GM23338 (cell line): ENCODE data around the gene POU2F3. TPM values are rescaled to one million over a fixed set of nuclear protein-coding genes. Genes with fewer than 3 reads are reported as not detected.

ENCODE experiments used
- ATAC-seq: fragments of 200-7000 bp; cut with Tn5 transposase; 3 replicates; pipeline ENCODE4 v1.9.1; 2020
- DNase-seq: peaks from one replicate; pipeline ENCODE4 v3.0.0-alpha.2; 2015; ENCODE audit warnings: low spot score
- H2AFZ ChIP-seq: fragments of 200-600 bp; sonication (generic); 2 replicates; pipeline ENCODE4 v1.8.0; 2016; ENCODE audit warnings: antibody characterized with exemption, mild to moderate bottlenecking, moderate library complexity
- H3F3A ChIP-seq: fragments of 200-600 bp; sonication (generic); replicated peaks from 2 replicates; pipeline ENCODE4 v1.8.0; 2017; ENCODE audit warnings: antibody characterized with exemption, mixed run types, low read depth
- H3K27ac ChIP-seq: fragments of 200-600 bp; sonication (generic); 2 replicates; pipeline ENCODE4 v1.6.1; 2016; ENCODE audit warnings: low read depth
- H3K27me3 ChIP-seq: fragments of 200-600 bp; sonication (generic); 2 replicates; pipeline ENCODE4 v1.8.0; 2016; ENCODE audit warnings: mild to moderate bottlenecking, mixed run types, moderate library complexity; ENCODE audit not compliant: insufficient read depth
- H3K36me3 ChIP-seq: fragments of 200-600 bp; sonication (generic); 2 replicates; pipeline ENCODE4 v1.8.0; 2016; ENCODE audit warnings: mild to moderate bottlenecking; ENCODE audit not compliant: insufficient read depth
- H3K4me1 ChIP-seq: fragments of 200-600 bp; sonication (generic); 2 replicates; pipeline ENCODE4 v1.8.0; 2016; ENCODE audit warnings: mild to moderate bottlenecking, moderate library complexity; ENCODE audit not compliant: insufficient read depth
- H3K4me2 ChIP-seq: fragments of 200-600 bp; sonication (generic); 2 replicates; pipeline ENCODE4 v1.7.1; 2017; ENCODE audit warnings: mixed run types
- H3K4me3 ChIP-seq: fragments of 200-600 bp; sonication (generic); 2 replicates; pipeline ENCODE4 v1.6.1; 2016; ENCODE audit warnings: mixed run types
- H3K79me2 ChIP-seq: fragments of 200-600 bp; sonication (generic); replicated peaks from 2 replicates; pipeline ENCODE4 v1.8.0; 2017; ENCODE audit warnings: mild to moderate bottlenecking; ENCODE audit not compliant: insufficient read depth
- H3K9me2 ChIP-seq: fragments of 200-600 bp; sonication (generic); 2 replicates; pipeline ENCODE4 v1.8.0; 2017; ENCODE audit not compliant: insufficient read depth
- H4K20me1 ChIP-seq: fragments of 200-600 bp; sonication (generic); replicated peaks from 2 replicates; pipeline ENCODE4 v1.8.0; 2017; ENCODE audit warnings: mild to moderate bottlenecking; ENCODE audit not compliant: insufficient read depth
- H3K27ac Mint-ChIP-seq: 2 replicates; pipeline ENCODE4 v1.8.0; 2020; ENCODE audit warnings: inconsistent platforms, mild to moderate bottlenecking, moderate library complexity, mixed read lengths
- H3K27me3 Mint-ChIP-seq: 3 replicates; pipeline ENCODE4 v1.8.0; 2022; ENCODE audit warnings: low read depth, mild to moderate bottlenecking, moderate library complexity, mixed read lengths, inconsistent platforms; ENCODE audit not compliant: insufficient read depth, poor library complexity
- H3K36me3 Mint-ChIP-seq: 3 replicates; pipeline ENCODE4 v1.8.0; 2021; ENCODE audit warnings: low read depth, mild to moderate bottlenecking, inconsistent platforms, moderate library complexity, mixed read lengths
- H3K4me1 Mint-ChIP-seq: 3 replicates; pipeline ENCODE4 v1.8.0; 2020; ENCODE audit warnings: mild to moderate bottlenecking, inconsistent platforms, mixed read lengths
- H3K4me3 Mint-ChIP-seq: 3 replicates; pipeline ENCODE4 v1.8.0; 2021; ENCODE audit warnings: moderate library complexity, mild to moderate bottlenecking, inconsistent platforms, mixed read lengths
- H3K9me3 Mint-ChIP-seq: 3 replicates; pipeline ENCODE4 v1.8.0; 2020; ENCODE audit warnings: moderate library complexity, mild to moderate bottlenecking, inconsistent platforms, mixed read lengths
- CTCF ChIP-seq, 2 experiments: fragments of 200-600 bp in 1 of 2; sonication (generic) in 1 of 2; conservative IDR thresholded peaks; 2 replicates each; pipeline versions ENCODE4 v1.5.1 to v1.6.1; 2016 to 2017; ENCODE audit warnings: antibody characterized with exemption in 2 of 2, low read depth in 2 of 2, mild to moderate bottlenecking in 2 of 2, moderate library complexity in 1 of 2
- ETS1 ChIP-seq: IDR thresholded peaks from 2 replicates; pipeline ENCODE4 v1.6.1; 2016; ENCODE audit warnings: antibody characterized with exemption
- EZH2 ChIP-seq: fragments of 200-600 bp; sonication (generic); IDR thresholded peaks from one replicate; pipeline ENCODE4 v1.8.0; 2017; ENCODE audit warnings: antibody characterized with exemption, mild to moderate bottlenecking, low read depth; ENCODE audit not compliant: unreplicated experiment
- POLR2AphosphoS5 ChIP-seq: IDR thresholded peaks from 2 replicates; pipeline ENCODE4 v1.6.1; 2016; ENCODE audit warnings: antibody characterized with exemption, low read depth
- STAT1 ChIP-seq: IDR thresholded peaks from one replicate; pipeline ENCODE4 v1.6.1; 2016; ENCODE audit warnings: antibody characterized with exemption; ENCODE audit not compliant: unreplicated experiment
- ZNF462 ChIP-seq: fragments of 250-450 bp; sonication (Bioruptor Pico); IDR thresholded peaks from 2 replicates; pipeline ENCODE4 v1.5.0; 2020; ENCODE audit warnings: mild to moderate bottlenecking, moderate library complexity
- polyA plus RNA-seq: library from polyadenylated mRNA; unstranded; fragments of >200 nt; fragmentation: Nextera tagmentation; extraction: Ambion mirVana; gene quantifications from 2 replicates; pipeline ENCODE4 v1.2.1, GENCODE V29; 2016
- total RNA-seq: library from RNA; depleted of rRNA; stranded (reverse); fragments of >200 nt; shearing (Covaris generic); gene quantifications from 2 replicates; pipeline ENCODE4 v1.2.3, GENCODE V29; 2014

The POU2F3 gene
- total and polyA plus RNA-seq, 2 experiments from 2014 or later = 0.45 to 0.79 TPM

GRCh38 chr11:120307476-120307875 is 67.5 kb downstream of the POU2F3 start:
- no peak for ATAC-seq
- H3K4me2 ChIP-seq = no peak overlapping the region
- no peak overlapping the region for H2AFZ ChIP-seq

More at GRCh38 chr11:120307476-120307875, 67.5 kb downstream of the POU2F3 start:
- Histone ChIP-seq H3K27me3 (no peaks in the 10 kb centered on the region), H3K79me2 (no peaks in the 10 kb centered on the region), H3K4me1 (peaks cover 15% of the 10 kb centered on the region), H3K36me3 (no peaks in the 10 kb centered on the region), H3K27ac (no peak overlapping the region), H3F3A (no peaks in the 10 kb centered on the region), H3K9me2 (peaks cover 6% of the 10 kb centered on the region; the same call in 1 of the 2 replicates), H3K4me3 (no peak overlapping the region), H4K20me1 (no peaks in the 10 kb centered on the region)
- no peak for DNase-seq
- Mint-ChIP-seq H3K4me3 (no peak overlapping the region), H3K4me1 (peaks cover 15% of the 10 kb centered on the region), H3K9me3 (no peaks in the 10 kb centered on the region), H3K27me3 (peaks cover 7% of the 10 kb centered on the region), H3K36me3 (no peaks in the 10 kb centered on the region), H3K27ac (no peak overlapping the region)
- TF ChIP-seq ETS1 (no peak), CTCF (conservative IDR thresholded peaks at IDR 0.05; ENCODE audit: low read depth in 2 of 2) (no peak), ZNF462 (CRISPR knock-in tag) (no peak), POLR2AphosphoS5 (no peak), EZH2 (no peak), STAT1 (no peak)
